Activated T-helper 9 cell treated with anti-CD3 and anti-CD28 coated beads, Interleukin-2, amount 50 U/mL, for 16 hours (primary cell): ENCODE measurements around the gene ABCB4.
"Not testable (repeated sequence)": the region's sequence is repeated elsewhere in the genome, so short reads cannot be mapped to it uniquely, and the experiment has no call there.

Source experiments
- DNase-seq: peaks from one replicate; pipeline ENCODE4 v3.0.0-alpha.2; 2020; ENCODE audit warnings: low read depth

Gene ABCB4

GRCh38 chr7:87476179-87476557, 688 bp upstream of the ABCB4 start:
- no peak for DNase-seq

- no peak for DNase-seq
Measured at GRCh38 chr7:87474533-87475358, 734 bp downstream of the ABCB4 start.

DNA sequence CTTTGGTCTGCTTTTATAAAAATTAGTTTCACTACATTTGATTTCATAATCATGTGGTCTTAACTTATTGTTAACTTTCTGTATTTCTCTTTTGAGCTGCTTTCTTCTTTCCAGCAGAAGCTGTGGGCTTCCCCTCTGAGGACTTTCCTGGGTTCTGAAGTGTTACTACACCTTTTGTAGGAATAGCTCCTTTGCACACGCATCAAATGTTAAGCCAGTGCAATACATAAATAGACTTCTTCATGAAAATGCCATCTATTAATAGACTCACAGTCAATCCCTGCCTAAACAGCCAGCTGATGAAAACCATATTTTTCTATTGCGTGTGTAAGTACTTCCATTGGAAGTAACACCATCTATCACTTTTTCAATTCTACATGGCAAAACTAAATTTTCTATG, 1.5 kb downstream of the ABCB4 start:
- no peak for DNase-seq

GRCh38 chr7:87473192-87473591, 2.3 kb downstream of the ABCB4 start:
- no peak for DNase-seq

DNA sequence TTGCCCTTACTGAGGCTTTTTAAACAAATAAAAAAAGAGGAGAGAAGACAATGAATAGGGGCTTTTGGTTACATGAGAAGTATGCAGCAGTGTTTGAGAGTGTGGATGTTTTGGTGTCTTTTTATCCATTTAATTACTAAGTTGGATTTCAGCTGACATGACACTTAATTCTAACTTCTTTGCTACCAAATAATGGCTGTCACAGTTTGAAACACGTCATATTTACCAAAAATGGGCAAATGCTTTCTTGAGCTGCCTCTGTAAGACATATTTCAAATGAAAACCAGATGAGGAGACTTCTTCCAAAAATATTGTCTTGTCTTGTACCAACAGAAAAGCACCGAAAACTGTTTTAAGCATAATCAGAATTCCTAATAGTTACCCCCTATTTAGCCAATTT, 4.0 kb downstream of the ABCB4 start:
- DNase-seq = no peak

- DNase-seq = not testable (repeated sequence)
Measured at GRCh38 chr7:87469204-87469603, 6.3 kb downstream of the ABCB4 start.

DNA sequence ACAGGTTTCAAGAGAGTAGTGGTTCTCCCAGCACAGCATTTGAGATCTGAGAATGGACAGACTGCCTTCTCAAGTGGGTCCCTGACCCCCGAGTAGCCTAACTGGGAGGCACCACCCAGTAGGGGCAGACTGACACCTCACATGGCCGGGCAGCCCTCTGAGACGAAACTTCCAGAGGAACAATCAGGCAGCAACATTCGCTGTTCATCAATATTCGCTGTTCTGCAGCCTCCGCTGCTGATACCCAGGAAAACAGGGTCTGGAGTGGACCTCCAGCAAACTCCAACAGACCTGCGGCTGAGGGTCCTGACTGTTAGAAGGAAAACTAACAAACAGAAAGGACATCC, 10.0 kb downstream of the ABCB4 start:
- DNase-seq = not testable (repeated sequence)

GRCh38 chr7:87464830-87465533, 10.5 kb downstream of the ABCB4 start:
- DNase-seq = not testable (repeated sequence)

- DNase-seq = no peak
Measured at GRCh38 chr7:87463982-87464381, 11.5 kb downstream of the ABCB4 start.

DNA sequence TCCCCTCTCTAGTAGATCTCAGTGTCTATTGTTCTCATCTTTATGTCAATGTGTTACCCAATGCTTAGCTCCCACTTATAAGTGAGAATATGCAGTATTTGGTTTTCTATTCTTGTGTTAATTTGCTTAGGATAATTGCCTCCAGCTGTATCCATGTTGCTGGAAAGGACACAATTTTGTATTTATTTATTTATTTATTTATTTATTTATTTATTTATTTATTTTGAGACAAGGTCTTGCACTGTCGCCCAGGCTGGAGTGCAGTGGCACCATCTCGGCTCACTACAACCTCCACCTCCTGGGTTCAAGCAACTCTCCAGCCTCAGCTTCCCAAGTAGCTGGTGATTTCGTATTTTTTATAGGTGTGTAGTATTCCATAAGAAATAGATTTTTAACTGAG, 15.0 kb downstream of the ABCB4 start:
- DNase-seq = not testable (repeated sequence)

GRCh38 chr7:87459941-87460340, 15.5 kb downstream of the ABCB4 start:
- no peak for DNase-seq

DNA sequence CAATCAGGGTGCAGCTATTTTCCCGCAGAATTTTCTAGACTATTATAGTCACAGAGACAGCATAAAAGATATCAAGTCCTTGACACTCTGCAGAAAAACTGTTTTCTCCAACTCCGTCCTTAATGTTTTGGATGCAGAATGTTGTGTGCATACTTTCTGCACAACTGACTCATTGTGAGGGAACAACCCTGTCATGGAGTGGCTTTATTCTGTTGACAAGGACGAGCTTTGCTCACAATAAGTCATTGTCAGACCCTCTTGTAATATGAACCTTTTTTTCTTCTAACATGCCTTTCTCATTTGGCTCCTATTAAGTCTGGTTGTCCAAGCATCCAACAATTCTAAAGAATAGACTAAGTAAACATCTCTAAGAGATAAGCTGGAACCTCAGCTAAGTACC, 17.3 kb downstream of the ABCB4 start:
- no peak for DNase-seq

GRCh38 chr7:87456247-87456646, 19.2 kb downstream of the ABCB4 start:
- no peak for DNase-seq

GRCh38 chr7:87452279-87452678, 23.2 kb downstream of the ABCB4 start:
- no peak for DNase-seq

DNA sequence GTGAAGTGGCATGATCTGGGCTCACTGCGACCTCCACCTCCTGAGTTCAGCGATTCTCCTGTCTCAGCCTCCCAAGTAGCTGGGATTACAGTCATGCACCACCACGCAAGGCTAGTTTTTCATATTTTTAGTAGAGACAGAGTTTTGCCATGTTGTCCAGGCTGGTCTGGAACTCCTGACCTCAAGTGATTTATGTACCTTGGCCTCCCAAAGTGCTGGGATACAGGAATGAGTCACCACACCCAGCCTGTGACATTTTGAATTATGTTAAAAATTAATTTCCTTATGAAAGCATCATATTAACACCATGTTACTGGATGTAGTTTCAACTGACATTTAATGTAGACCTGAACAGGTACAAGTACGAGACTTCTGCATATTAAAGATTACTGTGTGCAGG, 24.3 kb downstream of the ABCB4 start:
- no peak for DNase-seq

- no peak for DNase-seq
Measured at GRCh38 chr7:87450706-87451105, 24.8 kb downstream of the ABCB4 start.

DNA sequence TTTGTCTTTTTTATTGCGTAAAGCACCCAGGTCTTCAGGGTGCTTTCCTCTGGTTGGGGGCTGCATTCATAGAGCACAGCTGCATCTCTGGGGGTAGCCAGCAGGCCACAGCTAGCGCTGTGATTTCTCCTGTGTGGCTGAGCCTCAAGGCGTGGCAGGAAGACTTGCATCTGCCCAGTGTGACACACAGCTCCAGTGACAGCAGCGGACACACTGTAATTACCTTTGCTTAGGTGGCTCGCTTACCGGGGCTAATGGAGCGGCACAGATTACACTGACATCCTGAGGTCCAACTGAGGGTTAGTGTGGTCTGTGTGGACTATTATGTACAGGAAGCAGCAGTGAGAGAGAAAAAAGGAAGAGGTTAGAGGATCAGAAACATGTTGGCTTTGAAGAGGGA, 27.1 kb downstream of the ABCB4 start:
- no peak for DNase-seq

DNA sequence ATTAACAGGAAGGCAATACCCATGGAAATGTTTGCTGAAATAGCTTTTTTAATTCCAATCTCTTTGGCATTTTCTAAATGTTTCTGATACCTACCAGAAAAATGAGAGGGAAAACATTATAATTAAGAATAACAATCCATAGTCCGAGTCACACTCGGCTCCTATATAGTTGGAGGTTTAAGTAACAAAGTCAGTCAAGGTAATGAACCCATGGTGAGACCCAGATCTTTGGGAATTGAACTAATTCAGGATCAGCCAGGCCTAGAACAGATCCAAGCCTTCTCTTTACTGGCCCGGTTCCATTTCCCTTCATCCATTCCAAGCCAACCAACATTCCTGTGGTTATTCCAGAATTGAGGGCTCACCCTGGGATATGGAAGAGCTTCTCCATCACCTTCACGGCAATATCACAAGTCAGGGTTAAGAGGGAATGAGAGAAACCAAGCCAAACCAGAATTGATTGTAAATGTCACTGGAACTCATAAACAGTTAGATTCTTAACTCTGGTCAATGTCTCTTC, 28.3 kb downstream of the ABCB4 start:
- no peak for DNase-seq

GRCh38 chr7:87445897-87446296, 29.6 kb downstream of the ABCB4 start:
- DNase-seq = no peak

GRCh38 chr7:87435546-87435945, 39.9 kb downstream of the ABCB4 start:
- DNase-seq = no peak

DNA sequence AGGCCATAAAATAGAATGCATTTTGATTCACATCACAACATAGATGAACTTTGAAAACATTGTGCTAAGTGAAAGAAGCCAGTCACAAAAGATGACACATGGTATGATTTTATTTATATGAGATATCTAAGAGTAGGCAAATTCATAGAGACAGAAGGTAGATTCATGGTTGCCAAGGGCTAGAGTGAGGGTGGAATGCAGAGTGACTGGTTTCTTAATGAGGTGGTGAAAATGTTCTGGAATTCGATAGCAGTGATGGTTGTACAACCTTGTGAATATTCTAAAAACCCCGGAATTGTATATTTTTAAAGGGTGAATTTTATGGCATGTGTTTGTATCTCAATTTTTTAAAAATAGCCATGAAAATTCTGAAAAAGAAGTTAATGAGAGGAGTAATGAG, 42.9 kb downstream of the ABCB4 start:
- no peak for DNase-seq

DNA sequence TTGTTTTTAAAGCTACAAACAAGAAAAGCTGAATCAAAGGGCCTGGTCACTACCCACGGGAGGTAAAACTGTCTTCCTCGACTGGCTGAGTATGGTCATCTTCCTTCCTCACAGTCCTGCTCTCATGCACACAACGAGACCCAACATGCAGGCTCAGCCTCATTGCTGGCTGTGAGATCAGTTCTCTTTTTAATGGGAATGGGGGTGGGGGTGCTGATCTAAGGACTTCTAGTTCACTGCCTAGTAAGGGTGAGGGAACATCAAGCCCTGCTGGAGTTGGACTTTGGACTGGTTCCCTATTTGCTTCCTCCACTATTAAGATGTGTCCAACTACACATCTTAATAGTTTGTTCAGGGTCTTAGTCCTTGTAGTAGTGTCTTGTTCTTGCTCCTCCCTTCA, 48.2 kb downstream of the ABCB4 start:
- DNase-seq = no peak

DNA sequence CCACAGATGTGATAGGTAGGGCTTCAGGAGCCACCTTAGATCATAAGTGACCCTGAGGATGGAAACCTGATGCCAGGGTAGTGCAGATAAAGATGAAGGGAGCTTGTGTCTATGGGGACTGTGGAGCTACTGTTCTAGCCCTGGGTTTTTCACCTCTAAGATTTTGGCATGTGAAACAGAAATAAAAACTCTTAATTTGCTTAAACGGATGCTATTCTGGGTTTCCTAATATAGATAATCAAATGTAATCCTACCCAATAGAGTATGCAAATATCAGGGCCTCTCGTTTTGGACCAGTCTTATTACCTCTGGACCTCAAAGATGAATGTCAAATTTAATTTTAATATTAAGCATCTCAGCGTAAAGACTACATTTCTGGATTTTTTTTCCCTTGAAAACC, 49.3 kb downstream of the ABCB4 start:
- DNase-seq = no peak

DNA sequence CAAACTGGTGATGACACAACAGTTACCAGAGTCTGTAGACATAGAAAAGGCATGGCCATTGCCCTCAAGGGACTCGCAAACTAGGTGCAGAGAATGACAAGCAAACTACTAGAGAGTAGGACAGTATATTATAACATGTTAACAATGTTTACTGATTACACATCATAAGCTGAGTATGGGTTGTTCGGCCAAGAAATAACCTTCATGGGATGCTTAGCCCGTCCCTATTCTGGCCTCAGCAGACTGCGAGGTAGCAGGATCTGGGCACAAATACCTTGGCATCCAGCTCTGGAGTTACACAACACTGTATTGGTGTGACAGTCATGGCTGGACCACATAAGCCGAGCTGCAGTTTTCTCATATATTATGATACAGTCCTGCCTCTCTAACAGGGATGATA, 51.4 kb downstream of the ABCB4 start:
- no peak for DNase-seq
